HuH-7.5 (cell line): ENCODE measurements around the gene ELMOD1.
"Not testable (repeated sequence)": the region's sequence is repeated elsewhere in the genome, so short reads cannot be mapped to it uniquely, and the experiment has no call there.

Source experiments
- DNase-seq: peaks from one replicate; pipeline ENCODE4 v3.0.0; 2011; ENCODE audit warnings: low spot score

Gene ELMOD1

DNA sequence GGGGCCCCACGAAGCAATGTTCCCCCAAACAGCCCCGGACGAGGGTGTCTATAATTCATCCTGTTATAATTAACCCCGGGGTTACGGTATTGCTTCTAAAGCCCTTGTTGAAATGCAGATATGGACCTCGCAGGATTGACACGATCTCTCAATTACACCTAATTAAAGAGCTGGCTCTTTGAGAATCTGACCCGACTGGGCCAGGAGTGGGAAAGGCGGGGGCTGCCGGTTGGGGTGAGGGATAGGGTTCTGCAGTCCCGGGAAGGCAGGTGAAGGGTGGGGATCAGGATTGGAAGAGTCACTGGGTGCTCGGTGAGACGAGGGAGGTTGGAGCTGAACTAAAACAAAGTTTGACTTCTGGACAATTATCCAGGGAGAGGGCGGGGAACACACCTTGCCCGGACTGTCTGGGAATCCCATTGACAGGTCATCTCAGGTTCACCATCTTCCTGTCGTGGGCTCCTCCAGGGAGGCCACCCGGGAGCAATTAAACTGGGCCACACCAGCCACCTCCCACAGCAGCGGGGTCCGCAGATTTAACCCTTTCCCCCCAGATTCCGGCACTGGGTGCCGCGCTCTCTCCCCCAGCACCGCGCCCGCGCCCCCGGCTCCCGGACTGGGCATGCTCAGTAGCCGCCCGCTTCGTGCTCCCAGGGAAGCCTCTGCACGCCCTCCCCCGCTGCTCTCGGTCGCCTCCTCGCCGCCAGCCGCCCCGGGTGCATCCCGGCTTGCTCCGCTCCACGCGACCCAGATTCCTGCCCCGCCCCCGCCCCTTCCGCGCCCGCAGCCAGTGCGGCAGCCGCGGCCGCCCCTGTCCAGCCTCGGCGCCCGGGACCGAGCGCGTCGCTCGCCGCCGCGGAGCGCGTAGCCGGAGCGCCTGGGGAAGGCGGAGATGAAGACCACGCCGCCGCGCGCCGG is at the start of gene ELMOD1:
Gene ELMOD1, plus strand, starts transcription at position 688 of the 918 bp plus-strand sequence. CDS start 27,043 bp downstream, outside the sequence.
- peak; percentile 41 for DNase-seq

DNA sequence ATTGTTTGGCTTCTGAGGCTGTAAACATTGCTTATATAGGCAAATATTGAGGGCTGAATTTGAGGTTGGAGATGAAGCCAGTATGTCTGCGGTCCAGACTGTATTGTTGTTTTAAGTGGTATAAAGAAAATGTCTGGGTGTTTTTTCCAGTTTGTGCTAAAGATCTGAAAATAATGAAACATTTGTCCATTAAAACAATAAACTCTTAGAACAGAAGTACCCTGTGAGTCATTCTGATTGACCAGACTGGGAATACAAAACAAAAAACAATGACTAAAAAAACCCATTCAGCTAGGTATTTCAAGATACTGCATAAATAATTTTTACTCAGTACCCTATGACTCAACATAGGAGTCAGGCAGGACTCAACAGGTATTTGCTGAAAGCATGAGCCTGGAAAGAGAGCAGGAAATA is 45.8 kb upstream of the ELMOD1 start:
- no peak for DNase-seq

DNA sequence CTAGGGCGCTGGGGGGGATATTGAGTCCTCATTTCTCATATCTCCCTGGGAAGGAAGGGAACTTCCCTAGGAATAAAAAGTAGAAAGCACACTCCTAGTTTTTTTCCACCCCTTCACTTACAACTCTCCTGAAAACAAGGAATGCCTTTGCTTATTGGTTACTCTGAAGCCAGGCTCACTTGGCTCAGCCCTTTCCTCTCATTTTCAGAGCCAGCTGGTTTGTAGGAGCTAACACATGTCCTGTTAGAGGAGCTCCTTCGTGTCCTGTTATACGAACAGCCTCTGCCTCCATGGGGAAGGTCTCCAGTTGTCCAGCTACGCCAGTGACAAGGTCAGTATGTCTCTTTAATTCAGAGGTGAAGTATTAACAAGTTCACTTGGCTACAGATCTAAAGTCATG is 43.0 kb upstream of the ELMOD1 start:
- DNase-seq: no peak

DNA sequence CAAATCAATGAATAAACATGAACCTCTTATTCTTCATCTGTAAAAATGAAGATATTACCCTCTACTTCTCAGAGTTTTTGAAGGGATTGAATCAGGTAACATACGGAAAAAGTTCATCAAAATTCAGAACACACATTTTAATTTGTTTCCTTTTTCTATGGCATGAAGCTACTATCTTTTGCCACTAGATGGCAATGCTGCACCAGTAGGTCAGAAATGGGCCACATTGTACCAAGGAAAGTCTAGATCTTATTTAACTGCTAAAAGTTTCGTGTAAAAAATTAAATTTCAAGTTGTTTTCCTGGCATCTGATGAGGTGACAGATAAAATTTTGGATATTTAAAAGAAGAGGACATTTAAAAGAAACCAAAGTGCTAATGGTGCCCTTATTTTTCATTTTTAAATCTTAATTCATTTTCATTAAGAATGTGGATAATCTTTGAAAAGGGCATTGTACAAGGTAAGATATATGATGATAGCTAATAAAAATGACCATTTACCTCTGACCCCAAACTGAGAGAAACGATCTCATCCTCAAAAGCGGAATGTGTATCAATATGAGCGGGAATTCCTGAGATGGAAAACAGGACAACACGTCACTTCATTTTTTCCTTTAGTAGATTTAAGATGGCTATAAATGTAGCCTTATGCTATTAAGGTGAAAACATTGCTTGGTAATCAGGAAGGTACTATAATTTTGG is 41.5 kb upstream of the ELMOD1 start:
- no peak for DNase-seq

DNA sequence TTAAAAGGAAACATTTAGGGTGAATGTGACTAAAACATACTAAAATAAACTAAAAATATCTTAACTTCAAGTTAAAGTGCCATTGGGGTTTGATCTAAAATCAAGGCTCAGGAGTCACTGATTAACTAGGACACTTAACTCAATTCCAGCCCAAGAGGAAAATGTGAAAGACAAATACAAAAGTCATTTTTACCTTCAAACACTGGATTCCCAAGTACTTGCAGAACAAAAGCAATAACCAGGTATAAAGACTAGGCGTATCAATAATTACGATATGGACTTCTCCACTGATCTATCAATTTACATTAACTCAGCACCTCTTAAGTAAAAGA is 41.0 kb upstream of the ELMOD1 start:
- no peak for DNase-seq

DNA sequence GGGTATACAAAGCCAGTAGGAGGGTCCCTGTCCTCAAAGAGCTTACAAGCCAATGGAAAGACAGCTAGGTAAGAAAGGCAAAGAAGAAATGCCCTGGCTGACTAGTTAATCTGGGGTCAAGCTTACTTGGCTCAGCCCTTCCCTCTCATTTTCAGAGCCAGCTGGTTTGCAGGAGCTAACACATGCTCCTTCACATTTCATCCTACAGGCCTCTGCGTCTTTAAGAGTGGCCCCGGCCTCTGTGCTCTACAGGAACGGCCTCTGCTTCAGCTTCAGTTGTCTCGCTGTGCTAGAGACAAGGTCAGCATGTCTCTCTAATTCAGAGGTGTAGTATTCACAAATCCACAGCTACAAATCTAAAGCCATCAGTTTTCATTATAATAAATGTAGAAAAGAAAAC is 40.6 kb upstream of the ELMOD1 start:
- no peak for DNase-seq

DNA sequence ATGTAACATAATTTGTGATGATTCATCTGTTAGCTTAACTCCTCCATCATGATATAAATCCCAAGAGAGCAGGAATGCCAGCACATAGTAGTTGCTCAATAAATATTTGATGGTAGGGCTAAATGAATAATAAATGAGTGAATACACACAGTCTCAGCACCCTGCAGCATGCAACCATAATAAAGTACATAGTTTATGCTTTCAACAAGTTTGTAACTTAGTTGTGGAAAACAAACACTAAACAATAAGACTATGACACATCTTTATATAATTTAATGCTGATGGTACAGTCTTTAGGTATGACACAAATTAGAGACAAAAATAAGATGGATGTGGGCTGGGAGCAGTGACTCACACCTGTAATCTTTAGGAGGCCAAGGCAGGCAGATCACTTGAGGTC is 29.3 kb upstream of the ELMOD1 start:
- no peak for DNase-seq

DNA sequence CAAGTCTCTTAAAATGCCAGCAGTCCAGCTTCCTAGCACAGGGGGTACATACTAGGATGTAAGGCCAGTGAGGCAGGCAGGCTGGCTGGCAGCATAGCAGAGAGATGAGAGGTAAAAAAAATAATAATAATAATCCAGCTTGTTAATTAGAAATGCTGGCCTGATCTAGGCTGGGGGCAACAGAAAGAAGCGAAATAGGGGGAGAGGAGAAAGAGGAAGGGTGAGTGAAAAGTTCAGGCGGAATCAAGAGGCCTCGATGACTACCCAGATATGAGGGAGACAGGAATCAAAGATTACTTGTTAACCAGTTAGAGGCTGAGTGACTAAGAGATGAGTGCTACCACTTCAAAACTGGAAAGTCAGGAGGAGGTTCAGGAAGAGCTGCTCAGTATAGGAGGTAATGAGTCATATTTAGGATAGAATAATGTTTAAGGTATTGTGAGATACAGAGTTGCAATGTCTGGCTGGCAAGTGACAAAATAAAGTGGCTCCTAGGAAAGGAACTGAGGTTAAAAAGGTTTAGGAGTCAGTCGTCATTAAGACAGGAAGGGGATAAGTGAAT is 28.2 kb upstream of the ELMOD1 start:
- DNase-seq: no peak

DNA sequence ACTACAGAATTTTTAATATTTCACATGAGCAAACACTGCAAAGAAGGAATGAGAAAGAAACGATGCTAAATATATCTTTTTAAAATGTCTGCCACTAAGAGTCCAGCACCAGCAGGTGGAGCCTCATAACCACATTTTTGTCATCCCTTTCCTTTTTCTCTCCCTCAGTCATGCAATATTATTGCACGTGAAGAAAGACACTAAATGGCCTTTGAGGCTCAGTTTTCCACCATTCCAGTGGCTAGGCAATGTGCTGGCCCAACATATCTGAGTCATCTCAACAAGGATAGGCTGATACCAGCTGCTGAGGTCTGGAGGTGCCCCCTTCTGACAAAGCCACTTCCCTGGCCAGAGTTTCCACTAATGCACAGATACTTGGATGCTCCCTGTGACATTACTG is 27.2 kb upstream of the ELMOD1 start:
- no peak for DNase-seq

DNA sequence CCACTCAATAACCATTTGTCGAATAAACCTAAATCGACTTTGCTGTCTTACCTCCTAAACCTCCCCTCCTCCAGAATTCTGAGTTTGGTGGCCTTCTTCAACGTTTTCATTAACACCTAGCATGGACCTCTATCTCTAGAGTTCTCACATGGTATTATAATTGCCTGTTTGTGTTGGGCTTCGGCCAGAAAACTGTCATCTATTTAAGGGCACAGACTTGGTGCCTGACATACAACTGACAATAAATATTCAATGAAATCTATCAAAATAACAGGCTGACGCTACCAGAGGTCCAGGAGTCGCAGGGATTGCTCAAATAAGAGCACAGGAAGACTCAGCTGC is 26.1 kb upstream of the ELMOD1 start:
- DNase-seq: no peak

DNA sequence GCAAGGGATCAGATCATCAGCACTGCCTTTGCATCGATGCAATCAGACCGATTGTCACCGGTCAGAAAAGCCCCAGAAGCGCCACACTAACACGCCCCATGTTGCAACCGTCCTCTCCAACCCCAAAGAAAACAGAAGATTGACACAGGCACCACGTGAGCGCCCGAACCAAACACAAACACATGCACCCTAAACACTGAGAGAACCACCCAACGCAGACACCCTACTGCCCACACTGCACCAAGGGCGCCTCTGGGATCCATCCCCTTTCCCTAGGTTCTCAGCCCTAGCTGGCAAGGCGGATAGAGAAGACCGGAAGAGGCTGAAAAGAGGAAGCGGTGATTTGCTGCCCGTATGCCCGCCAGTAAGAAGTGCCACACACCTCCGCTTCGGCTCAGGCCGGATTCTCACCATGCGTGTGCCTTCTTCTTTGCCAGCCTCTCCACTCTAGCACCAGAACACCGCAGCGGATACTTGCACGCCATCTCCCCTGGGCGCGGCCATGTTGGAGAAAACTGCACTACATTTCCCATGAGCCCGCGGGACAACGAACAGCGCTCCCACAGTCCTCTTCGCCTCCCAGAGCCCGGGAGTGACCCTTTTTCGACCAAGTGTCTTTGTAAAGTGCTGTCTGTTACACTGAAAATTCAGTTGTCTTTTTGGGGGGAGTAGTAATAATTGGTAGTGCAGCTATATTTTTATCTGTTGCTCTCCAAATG is 25.6 kb upstream of the ELMOD1 start, which contains the start of gene ALKBH8:
Gene ALKBH8, minus strand, starts transcription at position 517 of the 719 bp plus-strand sequence. CDS start 4,842 bp downstream, outside the sequence.
- DNase-seq: peak; percentile 45

DNA sequence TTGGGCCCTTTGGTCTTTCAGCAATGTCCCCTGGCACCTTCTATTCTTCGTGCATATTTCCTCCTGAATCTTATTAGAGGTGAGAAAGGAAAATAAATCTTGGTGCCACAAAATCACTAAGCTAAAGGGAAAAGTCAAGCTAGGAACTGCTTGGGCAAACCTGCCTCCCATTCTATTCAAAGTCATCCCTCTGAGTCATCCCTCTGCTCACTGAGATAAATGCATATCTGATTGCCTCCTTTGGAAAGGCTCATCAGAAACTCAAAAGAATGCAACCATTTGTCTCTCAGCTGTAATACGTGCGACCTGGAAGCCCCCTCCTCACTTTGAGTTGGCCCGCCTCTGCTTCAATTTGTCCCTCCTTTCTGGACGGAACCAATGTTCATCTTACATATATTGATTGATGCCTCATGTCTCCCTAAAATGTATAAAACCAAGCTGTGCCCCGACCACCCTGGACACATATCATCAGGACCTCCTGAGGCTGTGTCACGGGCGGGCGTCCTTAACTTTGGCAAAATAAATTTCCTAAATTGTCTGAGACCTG is 24.9 kb upstream of the ELMOD1 start:
- DNase-seq: not testable (repeated sequence)

DNA sequence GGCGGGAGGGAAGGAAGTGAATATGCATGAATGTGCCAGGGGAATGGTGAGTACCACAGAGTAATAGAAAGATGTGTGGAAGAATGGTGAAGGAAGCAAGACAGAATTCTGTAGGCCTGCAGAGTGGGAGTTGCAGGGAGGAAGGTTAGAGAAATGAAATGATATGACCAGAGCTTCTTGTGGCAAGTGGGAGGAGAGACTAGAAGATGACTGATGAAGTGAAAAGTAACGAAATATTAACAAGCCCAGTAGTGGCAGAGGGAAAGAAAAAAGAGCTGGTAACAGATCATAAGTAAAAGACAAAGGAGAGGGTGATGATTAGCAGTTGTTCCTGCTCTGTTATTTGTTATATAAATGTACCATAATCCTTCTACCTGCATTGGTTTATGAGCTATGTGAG is 24.4 kb upstream of the ELMOD1 start:
- no peak for DNase-seq

DNA sequence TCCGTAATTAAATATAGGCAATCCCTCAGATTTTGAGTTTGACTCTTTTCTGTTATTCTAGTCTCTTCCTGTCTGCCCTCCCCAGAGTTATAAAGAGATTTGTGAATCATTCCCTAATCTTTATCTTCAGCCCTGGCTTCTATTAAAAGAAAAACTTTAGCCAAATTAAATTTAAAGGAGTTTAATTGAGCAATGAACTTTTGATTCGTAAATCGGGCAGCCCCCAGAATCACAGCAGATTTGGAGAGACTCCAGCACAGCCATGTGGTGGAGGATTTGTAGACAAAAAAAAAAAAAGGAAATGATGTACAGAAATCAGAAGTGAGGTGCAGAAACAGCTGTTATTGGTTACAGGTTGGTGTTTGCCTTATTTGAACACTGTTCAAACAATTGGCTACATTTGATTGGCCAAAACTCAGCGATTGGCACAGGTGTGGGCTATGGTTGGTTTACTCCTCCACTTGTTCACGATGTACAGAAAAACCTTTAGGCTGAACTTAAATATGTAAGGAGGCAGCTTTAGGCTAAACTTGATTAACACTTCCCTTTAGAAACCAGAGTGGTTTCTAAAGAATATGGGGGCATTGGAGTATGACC is 23.1 kb upstream of the ELMOD1 start:
- no peak for DNase-seq

DNA sequence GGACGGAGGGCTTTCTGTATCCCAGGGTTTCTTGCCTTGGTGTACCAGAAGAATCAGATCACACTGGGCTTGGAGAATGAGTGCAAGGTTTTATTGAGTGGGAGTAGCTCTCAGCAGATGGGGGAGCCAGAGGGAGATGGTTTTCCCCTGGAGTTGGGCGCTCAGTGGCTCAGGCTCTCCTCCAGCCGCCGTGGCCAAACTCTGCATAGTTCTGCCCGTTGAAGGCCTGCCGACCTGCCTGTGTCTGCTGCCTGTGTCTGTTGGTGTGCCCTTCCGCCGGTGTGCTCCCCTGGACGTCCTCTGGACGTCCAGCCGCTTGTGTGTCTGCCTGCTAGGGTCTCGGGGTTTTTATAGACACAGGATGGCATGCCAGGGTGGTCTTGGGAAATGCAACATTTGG is 20.9 kb upstream of the ELMOD1 start:
- DNase-seq: no peak

DNA sequence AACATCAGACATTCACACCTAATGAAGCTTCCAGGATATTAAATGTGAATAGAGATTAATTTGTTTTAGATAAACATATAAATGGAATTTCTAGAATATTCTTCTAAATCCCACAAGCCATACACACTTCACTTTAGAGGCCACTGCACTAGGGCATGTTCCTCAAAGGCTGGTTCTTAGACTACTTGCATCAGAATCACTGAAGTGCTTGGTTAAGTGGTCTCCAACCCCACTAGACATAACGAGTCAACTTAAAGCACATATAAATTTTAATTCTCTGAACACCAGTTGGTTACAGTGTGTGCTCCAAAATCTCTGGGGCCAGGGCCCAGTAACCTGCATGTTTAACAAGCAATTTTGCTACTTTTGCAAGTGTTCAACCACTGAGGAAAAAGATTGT is 17.5 kb upstream of the ELMOD1 start:
- DNase-seq: no peak

DNA sequence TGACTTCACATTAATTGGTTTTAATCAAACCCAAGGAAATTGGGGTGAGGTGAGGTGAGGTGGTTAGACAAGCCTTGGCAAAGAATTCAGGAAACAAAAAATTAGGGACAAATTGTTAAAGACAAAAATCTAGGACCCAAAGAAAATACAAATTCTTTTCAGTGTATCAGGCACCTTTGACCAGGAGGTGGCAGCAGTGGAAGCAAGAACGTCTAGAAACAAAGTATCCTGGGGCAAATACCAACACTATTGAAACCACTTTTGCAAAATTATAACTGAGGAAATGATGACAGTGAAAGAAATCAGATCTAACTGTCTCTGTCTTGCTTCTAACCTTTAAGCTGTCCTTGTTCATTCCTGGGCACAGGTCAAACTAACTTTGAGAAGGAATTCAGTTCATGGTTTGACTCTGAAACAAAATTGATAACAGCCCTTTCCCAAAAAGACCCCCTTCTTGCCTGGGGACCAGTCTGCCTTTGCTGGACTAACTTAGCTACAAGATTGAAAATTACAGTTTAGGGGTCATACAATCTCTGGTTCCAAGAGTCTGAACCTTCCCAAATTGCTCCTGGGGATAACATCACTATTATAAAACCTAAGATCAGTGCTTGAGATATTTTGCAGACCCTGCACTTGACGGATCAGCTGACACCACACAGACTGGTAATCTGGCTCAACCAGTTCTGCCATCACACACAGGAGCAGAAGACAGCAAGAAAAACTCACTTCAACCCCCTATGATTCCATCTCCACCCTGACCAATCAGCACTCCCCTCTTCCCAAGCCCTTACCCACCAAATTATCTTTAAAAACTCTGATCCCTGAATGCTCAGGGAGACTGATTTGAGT is 14.2 kb upstream of the ELMOD1 start:
- DNase-seq: peak; percentile 13

DNA sequence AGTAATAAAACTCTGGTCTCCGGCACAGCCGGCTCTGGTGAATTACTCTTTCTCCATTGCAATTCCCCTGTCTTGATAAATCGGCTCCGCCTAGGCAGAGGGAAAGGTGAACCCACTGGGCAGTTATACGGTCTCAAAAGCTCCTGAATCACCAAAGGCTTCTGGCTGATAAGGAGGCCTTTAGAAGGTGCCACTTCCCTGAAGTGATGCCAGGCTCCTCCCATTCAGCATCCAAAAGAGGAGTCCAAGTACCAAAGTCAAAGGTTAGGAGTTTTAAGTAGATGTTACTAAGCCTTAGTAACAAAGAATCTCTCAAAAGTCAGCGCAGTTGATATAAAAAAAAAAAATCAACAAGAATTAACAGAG is 13.6 kb upstream of the ELMOD1 start:
- DNase-seq: no peak

DNA sequence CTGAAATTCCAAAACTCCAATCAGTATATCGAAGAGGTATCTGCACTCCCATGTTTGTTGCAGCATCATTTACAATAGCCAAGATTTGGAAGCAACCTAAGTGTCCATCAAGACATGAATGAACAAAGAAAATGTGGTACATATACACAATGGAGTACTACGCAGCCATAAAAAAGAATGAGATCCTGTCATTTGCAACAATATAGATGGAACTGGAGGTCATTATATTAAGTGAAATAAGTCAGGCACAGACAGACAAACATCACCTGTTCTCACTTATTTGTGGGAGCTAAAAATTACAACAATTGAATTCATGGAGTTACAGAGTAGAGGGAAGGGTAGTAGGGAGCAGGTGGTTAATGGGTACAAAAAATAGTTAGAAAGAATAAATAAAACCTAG is 11.8 kb upstream of the ELMOD1 start:
- DNase-seq: not testable (repeated sequence)

DNA sequence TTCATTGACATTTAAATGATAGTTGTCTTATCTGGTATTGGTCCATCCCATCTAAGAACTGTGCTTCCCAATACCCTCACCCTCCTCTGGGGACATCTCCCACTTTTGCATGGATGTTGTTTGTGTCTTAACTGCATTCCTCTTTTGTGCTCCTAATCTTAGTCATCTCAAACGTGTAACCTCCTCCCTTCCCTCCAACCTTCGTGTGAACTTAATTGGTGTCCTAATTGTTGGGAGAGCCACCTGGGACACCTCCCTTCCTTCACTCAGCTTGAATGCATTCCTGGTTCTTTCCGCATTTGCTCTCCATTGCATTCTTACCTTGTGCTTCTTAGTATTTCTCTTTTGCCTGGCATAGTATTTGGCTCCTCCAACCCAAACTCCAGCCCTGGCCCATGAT is 9.8 kb upstream of the ELMOD1 start:
- no peak for DNase-seq

DNA sequence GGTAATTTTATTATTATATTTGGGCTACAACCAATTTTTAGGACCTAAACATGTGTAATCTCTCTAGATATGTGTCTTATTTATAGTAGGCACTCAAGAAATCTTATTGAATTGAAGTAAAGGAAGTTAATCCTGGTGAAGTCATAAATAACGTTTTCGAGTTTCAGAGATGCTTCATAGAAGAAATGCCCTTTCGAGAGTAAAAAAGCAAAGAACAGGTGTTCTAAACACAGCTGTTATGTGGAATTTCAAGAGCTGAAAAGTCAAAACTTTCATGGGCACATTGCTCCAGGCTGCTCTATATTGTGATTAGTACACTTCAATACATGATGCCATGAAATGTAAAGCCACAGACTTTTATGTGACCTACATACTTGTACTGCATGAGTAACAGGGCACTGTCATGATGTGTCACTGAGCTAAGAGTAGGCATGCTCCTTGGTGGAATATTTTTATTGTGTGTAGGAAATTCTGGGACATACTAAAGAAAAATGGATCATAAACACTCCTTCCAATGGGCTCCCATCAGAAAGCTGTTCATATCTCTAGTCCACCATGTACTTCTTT is 7.2 kb upstream of the ELMOD1 start:
- DNase-seq: no peak
